ENCODE results near the gene CUBN.
"Not testable (repeated sequence)": the region's sequence is repeated elsewhere in the genome, so short reads cannot be mapped to it uniquely, and the experiment has no call there.

CUBN gene

GRCh38 chr10:17031637-17032635 lies 97.7 kb downstream of the CUBN start:
- DNase-seq = no peak

- DNase-seq = no peak
These were observed 99.9 kb downstream of the CUBN start for GRCh38 chr10:17029581-17030271.

GRCh38 chr10:17029239-17029580 lies 100.4 kb downstream of the CUBN start:
- DNase-seq = no peak

DNA sequence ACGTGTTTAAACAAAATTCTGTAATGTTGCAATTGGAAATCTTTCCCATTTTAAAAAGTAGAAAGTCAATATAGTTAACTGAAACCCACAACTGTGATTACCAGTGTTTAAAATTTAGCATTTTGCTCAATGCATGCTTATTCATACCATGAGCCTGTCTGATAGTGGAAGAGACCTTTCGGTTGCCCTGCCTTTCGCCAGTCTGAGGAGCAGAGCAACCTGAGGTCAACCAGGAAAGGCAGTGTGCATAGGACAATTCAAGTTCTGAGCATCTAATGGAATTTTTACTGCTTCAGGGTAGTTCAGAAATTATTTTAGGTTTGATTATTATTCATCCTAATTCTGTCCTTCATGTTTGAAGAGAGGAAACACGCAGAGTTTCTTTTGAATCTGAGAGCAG lies 100.8 kb downstream of the CUBN start:
- DNase-seq = no peak

DNA sequence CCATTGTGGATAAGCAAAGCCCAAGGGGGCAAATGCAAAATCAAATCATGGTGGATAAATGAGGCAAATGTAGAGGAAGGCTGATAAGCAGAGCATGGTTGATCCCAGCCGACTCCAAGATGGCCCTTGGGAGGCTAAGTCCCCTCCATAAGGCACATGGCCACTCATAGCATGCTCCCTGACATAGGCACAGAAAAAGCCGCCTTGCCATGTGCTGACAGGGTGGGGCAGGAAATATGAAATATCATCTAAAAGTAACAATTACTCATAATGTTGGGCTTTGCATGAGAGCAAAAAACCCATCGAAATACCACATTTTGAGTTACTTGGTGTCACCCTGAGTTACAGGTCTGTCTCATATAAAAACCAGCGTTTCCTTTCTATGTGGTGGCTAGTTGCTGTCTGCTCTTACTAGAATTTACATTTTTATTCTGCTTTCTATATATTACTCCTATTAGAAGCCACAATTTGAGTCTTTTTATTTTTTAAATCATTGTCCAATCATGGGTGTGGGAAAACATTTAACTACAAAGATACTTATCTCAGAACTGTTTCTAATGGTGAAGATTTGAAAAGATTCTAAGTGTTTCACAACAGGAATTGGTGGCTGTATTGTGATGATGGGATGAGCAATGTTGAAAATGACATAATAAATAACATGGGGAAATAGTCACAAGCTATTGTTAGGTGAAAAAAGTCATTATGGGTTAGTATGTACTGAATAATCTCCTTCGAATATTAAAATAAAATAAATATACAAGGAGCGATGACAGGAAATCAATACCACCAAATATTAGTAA lies 102.7 kb downstream of the CUBN start:
- no peak for DNase-seq

DNA sequence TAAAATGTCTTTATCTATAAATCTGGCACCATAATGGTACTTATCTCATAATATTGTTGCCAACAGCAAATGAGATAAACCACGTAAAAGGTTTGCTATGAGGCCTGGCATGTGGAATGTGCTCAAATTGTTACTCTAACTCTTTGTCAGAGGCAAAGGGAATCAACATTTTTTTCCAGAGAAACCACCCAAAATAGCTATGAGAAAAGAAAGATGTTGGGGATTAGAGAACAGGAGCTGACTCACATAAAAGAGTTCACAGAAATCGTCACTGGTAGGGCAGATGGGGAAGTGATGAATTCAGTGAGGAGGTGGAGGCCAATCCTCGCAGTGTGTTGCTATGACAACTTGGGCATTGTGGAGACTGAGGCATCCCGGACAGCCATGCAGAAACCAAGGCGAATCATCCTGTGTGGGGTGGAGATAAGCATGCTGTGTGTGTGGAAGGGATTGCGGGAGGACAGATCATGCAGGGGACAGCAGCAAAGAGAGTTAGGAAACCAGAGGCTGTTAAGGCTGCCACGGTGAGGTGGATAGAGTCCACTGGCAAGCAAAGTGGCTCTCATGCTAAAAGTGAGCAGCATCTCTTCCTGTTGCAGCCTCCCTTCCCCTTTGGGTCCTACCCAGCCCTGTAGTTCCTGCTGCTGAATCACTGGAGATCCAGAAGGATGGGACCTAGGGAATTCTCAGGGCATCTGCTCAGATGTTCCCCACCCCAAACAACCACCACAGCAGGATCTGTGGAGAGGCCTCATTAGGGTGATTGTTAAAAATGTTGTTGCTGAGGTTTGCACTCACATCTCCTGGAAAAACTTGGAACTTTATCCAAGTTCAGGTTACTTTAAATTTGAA lies 103.9 kb downstream of the CUBN start:
- no peak for DNase-seq

DNA sequence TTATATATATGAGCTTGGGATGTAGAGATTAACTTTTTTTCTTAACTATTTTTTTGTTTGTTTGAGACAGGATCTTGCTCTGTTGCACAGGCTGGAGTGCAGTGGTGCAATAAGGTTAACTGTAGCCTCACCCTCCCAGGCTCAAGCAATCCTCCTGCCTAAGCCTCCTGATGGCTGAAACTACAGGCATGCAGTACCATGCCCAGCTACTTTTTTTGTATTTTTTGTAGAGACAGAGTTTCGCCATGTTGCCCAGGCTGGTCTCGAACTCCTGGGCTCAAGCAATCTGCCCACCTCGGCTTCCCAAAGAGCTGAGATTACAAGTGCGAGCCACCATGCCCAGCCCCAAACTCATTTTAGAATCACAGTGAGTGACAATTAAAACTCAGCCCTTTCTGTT lies 105.2 kb downstream of the CUBN start:
- no peak for DNase-seq

DNA sequence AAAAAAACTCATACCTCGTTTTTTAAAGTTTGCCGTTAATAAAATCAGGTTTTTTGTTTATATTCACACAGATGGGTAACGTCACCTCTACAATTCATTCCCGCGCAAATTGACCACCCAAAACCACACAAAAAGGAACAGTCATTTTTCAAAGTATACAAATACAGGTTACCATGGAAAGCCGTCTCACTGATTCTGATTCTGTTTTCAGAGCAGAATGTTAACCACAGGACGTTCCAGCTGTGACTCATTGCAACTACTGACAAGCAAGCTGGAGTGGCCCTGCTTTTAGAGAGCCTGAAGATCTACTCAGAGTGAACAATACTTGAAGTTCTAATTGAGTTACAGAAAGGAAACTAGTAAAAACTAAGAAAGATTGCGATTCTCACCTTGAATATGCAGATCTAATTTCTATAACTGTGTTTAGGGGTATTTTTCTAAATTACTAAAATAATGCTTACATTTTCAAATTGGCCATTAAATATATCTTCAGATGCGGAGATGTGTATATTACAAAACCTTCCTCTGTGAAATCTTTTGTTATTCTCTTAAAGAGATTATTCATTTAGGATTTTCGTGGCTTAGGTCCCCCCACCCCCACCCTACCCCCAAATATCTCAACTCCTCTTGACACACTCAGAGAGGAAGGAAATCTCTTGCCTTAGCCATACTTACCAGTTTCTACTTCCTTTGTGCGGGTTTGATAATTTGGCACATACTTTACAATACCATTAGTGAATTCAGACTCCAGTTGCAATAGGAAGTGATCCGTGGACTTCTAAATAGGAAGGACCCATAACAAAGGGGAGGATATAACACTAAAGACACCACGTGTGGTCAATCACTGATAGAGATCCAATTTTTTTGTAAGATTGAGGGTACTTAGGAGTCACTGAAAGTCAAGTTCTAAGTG lies 106.0 kb downstream of the CUBN start:
- peak; percentile 5 for DNase-seq

- no peak for DNase-seq
These were observed 106.7 kb downstream of the CUBN start for GRCh38 chr10:17022896-17023295.

- no peak for DNase-seq
These were observed 107.2 kb downstream of the CUBN start for GRCh38 chr10:17022466-17022825.

DNA sequence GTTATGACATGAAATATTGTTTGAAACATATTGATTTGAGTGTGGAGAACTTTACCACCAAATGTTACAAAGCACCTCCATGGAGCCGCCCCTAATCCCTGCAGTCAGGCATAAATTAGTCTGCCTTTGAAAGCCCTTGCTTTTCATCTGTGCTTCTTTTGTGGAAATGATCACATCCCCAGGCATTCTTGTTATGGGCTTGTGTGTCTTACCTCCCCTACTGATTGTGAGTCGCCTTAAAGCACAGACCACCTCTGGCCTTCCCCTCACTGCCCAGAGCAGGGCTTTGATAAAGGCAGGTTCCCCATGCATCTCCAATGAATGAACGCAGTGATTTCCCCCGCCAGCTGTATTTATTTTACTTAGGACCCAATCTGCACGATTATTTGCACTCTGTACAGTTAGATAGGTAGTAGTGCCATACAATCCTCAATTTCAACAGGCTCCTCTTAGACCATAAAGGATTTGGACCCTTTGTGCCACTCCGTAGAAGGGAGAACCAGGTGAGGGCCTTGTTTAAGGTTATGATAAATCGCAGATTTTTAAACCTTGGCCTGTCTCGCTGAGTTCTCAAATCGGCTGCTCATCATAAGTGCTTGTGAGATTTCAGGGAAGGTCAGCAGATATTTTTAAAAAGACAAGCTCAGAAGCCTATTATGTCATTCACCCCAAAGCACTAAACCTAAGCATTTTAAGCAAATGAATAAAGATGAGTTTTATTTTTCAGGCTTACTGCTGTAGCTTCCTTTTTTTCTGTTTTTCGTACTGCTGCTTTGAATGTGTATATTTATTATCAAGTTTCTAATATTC lies 107.8 kb downstream of the CUBN start:
- no peak for DNase-seq

DNA sequence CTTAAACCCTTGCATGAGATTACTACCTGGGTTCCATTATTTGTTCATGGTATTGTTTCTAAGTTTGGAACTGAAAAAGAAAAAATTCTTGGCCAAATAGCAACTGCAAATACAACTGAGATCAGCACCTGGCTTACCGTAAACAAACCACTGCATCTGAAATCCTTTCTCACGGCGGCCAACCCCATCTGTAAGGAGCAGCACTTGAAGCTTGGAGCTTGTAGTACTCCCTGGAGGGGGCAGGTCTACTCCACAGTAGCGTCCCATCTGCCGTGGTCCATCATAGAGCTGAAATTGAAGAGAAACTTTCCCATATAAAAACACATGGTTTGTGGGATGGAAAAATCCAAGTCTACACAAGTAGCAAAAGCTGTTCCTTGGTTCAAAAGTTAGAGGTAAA lies 109.9 kb downstream of the CUBN start:
- DNase-seq = no peak

DNA sequence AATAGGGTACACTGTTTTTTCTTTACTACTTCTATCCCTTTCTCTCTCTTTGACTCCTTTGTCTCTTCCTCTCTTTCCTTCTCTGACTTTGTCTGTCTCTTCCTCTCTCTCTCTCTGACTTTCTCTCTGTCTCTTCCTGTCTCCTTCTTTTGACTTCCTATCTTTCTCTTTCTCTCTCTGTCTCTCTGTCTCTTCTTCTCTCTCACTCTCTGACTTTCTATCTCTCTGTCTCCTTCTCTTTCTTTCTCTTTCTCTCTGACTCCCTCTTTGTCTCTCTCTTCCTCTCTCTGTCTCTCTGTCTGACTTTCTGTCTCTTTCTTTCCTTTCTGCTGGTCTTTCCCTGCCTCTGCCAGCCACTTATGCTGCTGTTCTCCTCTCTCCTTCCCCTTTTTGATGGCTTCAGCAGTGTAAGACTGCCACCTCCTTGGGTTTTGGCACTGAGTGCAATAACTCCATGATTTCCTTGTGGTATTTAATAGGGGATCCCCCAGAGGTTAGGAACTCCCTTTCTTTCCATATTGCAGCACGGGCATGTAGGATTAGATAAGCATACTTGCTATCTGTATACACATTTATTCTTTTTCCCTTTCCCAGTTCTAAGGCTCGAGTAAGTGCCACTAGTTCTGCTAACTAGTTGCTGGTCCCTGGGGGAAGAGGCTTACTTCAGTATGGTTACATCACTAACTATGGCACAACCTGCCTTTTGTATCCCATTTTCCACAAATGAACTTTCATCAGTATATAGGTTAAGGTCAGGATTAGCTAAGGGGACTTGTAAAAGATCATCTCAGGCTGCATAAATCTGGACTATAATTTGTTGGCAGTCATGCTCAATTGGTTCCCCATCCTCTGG lies 116.3 kb downstream of the CUBN start:
- not testable (repeated sequence) for DNase-seq

DNA sequence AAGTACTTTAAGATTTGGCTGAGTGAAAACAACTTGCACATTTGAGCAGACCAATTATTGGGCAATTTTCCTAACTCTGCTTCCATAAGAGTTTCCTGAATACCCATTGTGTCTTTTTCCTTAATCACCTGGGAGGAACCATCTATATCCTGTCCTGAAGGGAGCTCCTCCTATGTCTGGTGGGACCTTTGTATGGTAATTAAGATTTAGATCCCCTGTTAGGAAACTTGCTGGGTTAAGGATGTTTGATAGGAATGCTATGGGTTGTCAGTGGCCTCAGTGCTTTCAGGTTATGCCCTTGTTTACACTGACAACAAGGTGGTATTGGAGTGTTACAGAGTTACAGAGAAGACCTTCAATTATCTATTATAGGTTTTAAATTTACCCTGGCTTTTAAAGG lies 116.9 kb downstream of the CUBN start:
- not testable (repeated sequence) for DNase-seq

DNA sequence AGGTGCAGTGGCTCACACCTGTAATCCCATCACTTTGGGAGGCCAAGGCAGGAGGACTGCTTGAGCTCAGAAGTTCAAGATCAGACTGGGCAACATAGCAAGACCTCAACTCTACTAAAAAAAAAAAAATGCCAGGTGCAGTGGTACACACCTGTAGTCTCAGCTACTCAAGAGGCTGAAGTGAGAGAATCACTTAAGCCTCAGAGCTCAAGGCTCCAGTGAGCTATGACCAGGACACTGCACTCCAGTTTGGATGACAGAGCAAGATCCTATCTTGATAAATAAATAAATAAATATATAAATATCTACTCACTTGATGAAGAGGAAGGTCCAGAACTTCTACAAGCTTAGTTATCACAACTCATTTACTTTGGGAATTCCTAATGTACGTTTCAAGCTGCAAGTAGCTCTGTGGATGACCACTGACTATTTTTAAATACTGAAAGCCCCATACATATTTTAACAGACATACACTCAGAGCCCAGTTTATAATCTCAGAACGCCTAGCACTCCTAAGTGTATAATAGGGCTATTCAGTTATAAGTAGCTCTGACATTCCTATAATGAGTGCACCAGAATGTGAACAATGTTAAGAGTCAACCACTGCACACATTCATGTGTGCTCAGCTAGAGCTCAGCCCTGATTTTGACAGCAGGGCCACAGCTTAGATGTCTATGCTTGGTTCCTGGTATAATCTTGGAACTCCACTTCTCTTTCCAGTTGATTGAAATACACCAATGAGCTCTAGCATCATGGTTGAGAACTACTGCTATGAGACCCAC lies 119.1 kb downstream of the CUBN start:
- no peak for DNase-seq

GRCh38 chr10:17009212-17009700 lies 120.4 kb downstream of the CUBN start:
- no peak for DNase-seq

DNA sequence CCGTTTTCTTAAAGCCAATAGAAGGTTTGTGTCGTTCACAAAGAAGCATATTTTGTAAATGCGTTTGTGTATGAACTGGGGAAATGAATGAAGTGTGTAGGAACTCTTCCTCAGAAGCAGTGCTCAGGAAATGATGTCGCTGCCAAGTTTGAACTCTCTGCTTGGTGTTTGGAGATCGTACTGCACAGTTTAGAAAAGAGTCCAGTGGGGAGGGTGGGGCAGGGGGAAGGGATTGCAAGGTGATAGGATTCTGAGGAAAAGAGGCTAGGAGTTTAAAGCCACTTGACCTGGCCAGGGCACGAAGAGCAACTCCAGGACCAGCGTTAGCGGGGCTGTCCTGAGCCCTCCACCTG lies 122.2 kb downstream of the CUBN start:
- no peak for DNase-seq

- DNase-seq = no peak
These were observed 122.8 kb downstream of the CUBN start for GRCh38 chr10:17006631-17007417.

Data from RPMI8226 (cell line).